GM12891 (cell line): ENCODE data around the gene BRMS1.

Experiments
- PAX5 ChIP-seq: IDR thresholded peaks from 2 replicates; pipeline ENCODE4 v1.6.1; 2011; ENCODE audit warnings: low read length, moderate library complexity, mild to moderate bottlenecking; ENCODE audit not compliant: insufficient read depth, severe bottlenecking
- POLR2A ChIP-seq: IDR thresholded peaks from 2 replicates; pipeline ENCODE4 v1.6.1; 2011; ENCODE audit warnings: low read depth, low read length, control low read depth
- POLR2AphosphoS5 ChIP-seq: IDR thresholded peaks from 2 replicates; pipeline ENCODE4 v1.6.1; 2011; ENCODE audit warnings: low read depth, low read length, control low read depth

- TF ChIP-seq POLR2A (no peak), POLR2AphosphoS5 (no peak), PAX5 (no peak)
These were observed 28.4 kb upstream of the BRMS1 start for GRCh38 chr11:66373265-66373664.
